HCT116 (cell line): Measurements from ENCODE around the gene FAM117A. TPM values are rescaled to one million over a fixed set of nuclear protein-coding genes. Genes with fewer than 3 reads are reported as not detected.

ENCODE experiments used
- ATAC-seq: fragments of 200-7000 bp; cut with Tn5 transposase; 2 replicates; pipeline ENCODE4 v1.9.1; 2020; ENCODE audit warnings: mild to moderate bottlenecking, moderate library complexity
- BruUV-seq: library from RNA; stranded (reverse); fragments of 400-500 nt; replicated peaks from 2 replicates; lab custom pipeline; 2021; lab: Mats Ljungman, UMichigan
- CTCF ChIA-PET: fragments of 300-600 bp; sonication (Branson Sonifier 250); formaldehyde crosslinking; loops from one replicate; lab custom pipeline; 2021; ENCODE audit warnings: antibody characterized with exemption; lab: Charles Lee
- POLR2A ChIA-PET: fragments of 300-600, 350-600 bp; sonication (Branson Sonifier 250); formaldehyde crosslinking; loops from one replicate; lab custom pipeline; 2021; ENCODE audit warnings: antibody characterized with exemption; lab: Charles Lee
- RAD21 ChIA-PET, 2 experiments: fragments of 300-600 bp; sonication (Branson Sonifier 250); formaldehyde crosslinking; loops; one replicate each; lab custom pipeline; 2023; ENCODE audit warnings: low total read pairs in 2 of 2; ENCODE audit not compliant: uncharacterized antibody in 2 of 2, unreplicated experiment in 2 of 2, low non-redundant PET in 1 of 2; lab: Charles Lee
- DNase-seq: peaks from one replicate; pipeline ENCODE4 v3.0.0-alpha.2; 2010; ENCODE audit warnings: low read depth, low spot score
- H2AFZ ChIP-seq: fragments of 200-600 bp; shearing (Covaris generic), sonication (generic); 2 replicates; pipeline ENCODE4 v1.6.1; 2017; ENCODE audit warnings: low read depth, mixed run types, mixed read lengths, antibody characterized with exemption, low read length; ENCODE audit not compliant: poor library complexity, severe bottlenecking
- H3K27ac ChIP-seq: 2 replicates; pipeline ENCODE4 v1.5.1; 2012; ENCODE audit warnings: low read depth, low read length
- H3K27me3 ChIP-seq: fragments of 200-600 bp; sonication (generic); 2 replicates; pipeline ENCODE4 v1.6.1; 2016; ENCODE audit warnings: mixed run types, low read length, mixed read lengths; ENCODE audit not compliant: insufficient read depth
- H3K36me3 ChIP-seq, 2 experiments: fragments of 200-500 bp in 1 of 2; fragments of 200-600 bp in 1 of 2; sonication (Bioruptor generic) in 1 of 2; sonication (generic) in 1 of 2; 2 replicates each; pipeline versions ENCODE4 v1.5.1 to v1.6.1; 2014 to 2016; ENCODE audit warnings: low read length in 2 of 2, inconsistent platforms in 1 of 2, mixed read lengths in 1 of 2, mixed run types in 1 of 2; ENCODE audit not compliant: insufficient read depth in 2 of 2, control insufficient read depth in 1 of 2
- H3K4me1 ChIP-seq, 2 experiments: fragments of 200-600 bp in 1 of 2; sonication (generic) in 1 of 2; 2 replicates each; pipeline versions ENCODE4 v1.5.1 to v1.6.1; 2012 to 2017; ENCODE audit warnings: low read length in 2 of 2, inconsistent platforms in 1 of 2, mild to moderate bottlenecking in 1 of 2, mixed read lengths in 1 of 2, mixed run types in 1 of 2, moderate library complexity in 1 of 2; ENCODE audit not compliant: insufficient read depth in 2 of 2, control insufficient read depth in 1 of 2
- H3K4me2 ChIP-seq: fragments of 200-600 bp; sonication (generic); 2 replicates; pipeline ENCODE4 v1.6.1; 2017; ENCODE audit warnings: mixed run types, low read length, mixed read lengths
- H3K4me3 ChIP-seq, 2 experiments: fragments of 200-600 bp in 1 of 2; sonication (generic) in 1 of 2; replicated peaks in 1 of 2; 2 replicates each; pipeline ENCODE4 v1.5.1; 2011 to 2016; ENCODE audit warnings: low read length in 2 of 2, control low read depth in 1 of 2, low read depth in 1 of 2, mild to moderate bottlenecking in 1 of 2, mixed read lengths in 1 of 2, mixed run types in 1 of 2
- H3K79me2 ChIP-seq: fragments of 200-600 bp; sonication (generic); 2 replicates; pipeline ENCODE4 v1.6.1; 2017; ENCODE audit warnings: mild to moderate bottlenecking, mixed run types, low read length, moderate library complexity, mixed read lengths; ENCODE audit not compliant: insufficient read depth
- H3K9ac ChIP-seq: fragments of 200-600 bp; sonication (generic); 2 replicates; pipeline ENCODE4 v1.6.1; 2016; ENCODE audit warnings: low read length, mixed read lengths
- H3K9me2 ChIP-seq: fragments of 200-600 bp; sonication (generic), shearing (Covaris generic); 2 replicates; pipeline ENCODE4 v1.6.1; 2017; ENCODE audit warnings: mixed run types, mild to moderate bottlenecking, moderate library complexity; ENCODE audit not compliant: insufficient read depth
- H3K9me3 ChIP-seq, 2 experiments: fragments of 200-500 bp in 1 of 2; fragments of 200-600 bp in 1 of 2; sonication (Bioruptor generic) in 1 of 2; sonication (generic) in 1 of 2; 2 replicates each; pipeline ENCODE4 v1.6.1; 2014 to 2017; ENCODE audit warnings: low read length in 2 of 2, mixed read lengths in 2 of 2, inconsistent platforms in 1 of 2, low read depth in 1 of 2, mild to moderate bottlenecking in 1 of 2, mixed run types in 1 of 2, moderate library complexity in 1 of 2; ENCODE audit not compliant: control insufficient read depth in 1 of 2, insufficient read depth in 1 of 2
- H4K20me1 ChIP-seq: fragments of 200-600 bp; sonication (generic), shearing (Covaris generic); 2 replicates; pipeline ENCODE4 v1.6.1; 2017; ENCODE audit warnings: mixed run types, mild to moderate bottlenecking, moderate library complexity; ENCODE audit not compliant: insufficient read depth
- CBX3 ChIP-seq: IDR thresholded peaks from 2 replicates; pipeline ENCODE4 v1.6.1; 2012; ENCODE audit warnings: low read depth
- CTCF ChIP-seq, 3 experiments: fragments of 200-600 bp in 1 of 3; sonication (generic) in 1 of 3; IDR thresholded peaks in 2 of 3; conservative IDR thresholded peaks in 1 of 3; 2 replicates each; pipeline ENCODE4 v1.5.1; 2012 to 2017; ENCODE audit warnings: low read depth in 2 of 3, low read length in 2 of 3, antibody characterized with exemption in 1 of 3, borderline replicate concordance in 1 of 3, control low read depth in 1 of 3, mild to moderate bottlenecking in 1 of 3, mixed read lengths in 1 of 3, mixed run types in 1 of 3, moderate library complexity in 1 of 3; ENCODE audit not compliant: insufficient read depth in 1 of 3
- RAD21 ChIP-seq: IDR thresholded peaks from 2 replicates; pipeline ENCODE4 v1.6.1; 2012; ENCODE audit warnings: low read depth, mild to moderate bottlenecking
- REST ChIP-seq: IDR thresholded peaks from 2 replicates; pipeline ENCODE4 v1.6.1; 2012; ENCODE audit warnings: low read depth
- SIN3A ChIP-seq: IDR thresholded peaks from 2 replicates; pipeline ENCODE4 v1.6.1; 2012; ENCODE audit warnings: low read depth
- SP1 ChIP-seq: IDR thresholded peaks from 2 replicates; pipeline ENCODE4 v1.6.1; 2012; ENCODE audit warnings: low read depth
- TCF7L2 ChIP-seq: IDR thresholded peaks from 2 replicates; pipeline ENCODE4 v1.7.0; 2011; ENCODE audit warnings: borderline replicate concordance, inconsistent platforms; ENCODE audit not compliant: insufficient read depth, insufficient read length; ENCODE audit errors: extremely low read depth
- ZBTB33 ChIP-seq: IDR thresholded peaks from 2 replicates; pipeline ENCODE4 v1.6.1; 2011; ENCODE audit warnings: mild to moderate bottlenecking, low read length, moderate library complexity; ENCODE audit not compliant: insufficient replicate concordance; ENCODE audit errors: extremely low read depth
- ZFX ChIP-seq: fragments of 450-650 bp; IDR thresholded peaks from 2 replicates; pipeline ENCODE4 v1.6.1; 2017
- ZNF274 ChIP-seq: fragments of 200-500 bp; sonication (Bioruptor generic); IDR thresholded peaks from 2 replicates; pipeline ENCODE4 v1.6.1; 2014; ENCODE audit warnings: mild to moderate bottlenecking, low read depth, low read length, inconsistent platforms
- intact Hi-C: fragments of 100-400 bp; cut with micrococcal nuclease; formaldehyde crosslinking; loops from 2 replicates; pipeline ENCODE4 v1.10.0; 2022
- total RNA-seq: library from RNA; stranded (reverse); gene quantifications from one replicate; pipeline ENCODE4 v1.2.1, GENCODE V29; 2021; ENCODE audit not compliant: unreplicated experiment

The FAM117A gene
- total RNA-seq, 1 experiment from 2014 or later, result 12.8 TPM

GRCh38 chr17:49789243-49789578 lies 25.3 kb upstream of the FAM117A start:
- no peak for TF ChIP-seq CBX3
- no peak for TF ChIP-seq RAD21
- no peak for TF ChIP-seq ZFX
- TF ChIP-seq SIN3A, result no peak
- TF ChIP-seq ZNF274, result no peak
- no peak for TF ChIP-seq ZBTB33
- TF ChIP-seq CTCF (IDR thresholded peaks at IDR 0.05 in 2 of 3, conservative IDR thresholded peaks at IDR 0.05 in 1 of 3; ENCODE audit: borderline replicate concordance in 1 of 3, insufficient read depth in 1 of 3, low read depth in 2 of 3, low read length in 2 of 3), result no peak
- no peak for TF ChIP-seq SP1
- no peak for TF ChIP-seq TCF7L2
- TF ChIP-seq REST, result no peak
- peak overlapping the region; percentile 86 to 96 for H3K4me3 ChIP-seq
- DNase-seq (no peak), ATAC-seq (no peak)
- ChIA-PET RAD21 (no interaction called here), POLR2A (interaction anchor here (1.6 to 2.0 kb wide), 3 partner anchors 9 to 26 kb away, joined by 7 to 28 read pairs (median 7); partner anchors contain the start of gene FAM117A), CTCF (interaction anchor here (1.4 to 2.1 kb wide), 2 partner anchors 81 to 208 kb away, joined by 4 to 6 read pairs; partner anchors contain the start of gene SLC35B1)
- H3K27ac ChIP-seq, result no peak overlapping the region
- no peaks in the 10 kb centered on the region for H3K9me2 ChIP-seq
- H3K36me3 ChIP-seq, result peaks cover 20 to 36% of the 10 kb centered on the region in 2 experiments
- H3K79me2 ChIP-seq, result peaks cover 51% of the 10 kb centered on the region
- BruUV-seq, result no TSS peak
- H3K27me3 ChIP-seq, result no peaks in the 10 kb centered on the region
- H2AFZ ChIP-seq, result no peak overlapping the region
- H4K20me1 ChIP-seq, result peaks cover 17% of the 10 kb centered on the region; the same call in 1 of the 2 replicates
- peaks cover 13 to 19% of the 10 kb centered on the region in 2 experiments for H3K4me1 ChIP-seq
- H3K9me3 ChIP-seq, result no peaks in the 10 kb centered on the region
- H3K4me2 ChIP-seq, result peak overlapping the region; percentile 83
- H3K9ac ChIP-seq, result peak overlapping the region; percentile 41
- intact Hi-C loops, result loop anchor here (2.0 kb wide), 3 partner anchors 80 to 374 kb away; partner anchors contain the start of gene PHB1
